ENCODE results near the gene ATOH7. TPM values are rescaled to one million over a fixed set of nuclear protein-coding genes. Genes with fewer than 3 reads are reported as not detected.

Gene ATOH7
- total RNA-seq, 2 donors from 2014 or later = not detected

GRCh38 chr10:68235581-68235980 is 3.7 kb upstream of the ATOH7 start:
- DNase-seq (ENCODE audit: low spot score) = no peak
- no peak for TF ChIP-seq POLR2A (IDR thresholded peaks at IDR 0.05)
- no peak for TF ChIP-seq POLR2AphosphoS5 (IDR thresholded peaks at IDR 0.05)
- no peak for TF ChIP-seq CTCF (IDR thresholded peaks at IDR 0.05)
- Histone ChIP-seq H3K27me3 (replicated peaks; ENCODE audit: insufficient read depth) (no peaks in the 10 kb centered on the region), H3K27ac (no peak overlapping the region), H3K4me1 (replicated peaks) (no peaks in the 10 kb centered on the region), H3K9me3 (no peaks in the 10 kb centered on the region), H3K4me3 (no peak overlapping the region), H3K36me3 (no peaks in the 10 kb centered on the region)
- intact Hi-C loops (cut with DNase I) = no loop called here

- Histone ChIP-seq H3K27me3 (replicated peaks; ENCODE audit: insufficient read depth) (no peaks in the 10 kb centered on the region), H3K4me1 (replicated peaks) (no peaks in the 10 kb centered on the region), H3K4me3 (no peak overlapping the region), H3K27ac (no peak overlapping the region), H3K9me3 (no peaks in the 10 kb centered on the region), H3K36me3 (no peaks in the 10 kb centered on the region)
- no peak for DNase-seq (ENCODE audit: low spot score)
- WGBS = 54% methylated on average over 2 of the region's 2 CpGs
- TF ChIP-seq POLR2A (IDR thresholded peaks at IDR 0.05) (no peak), CTCF (IDR thresholded peaks at IDR 0.05) (no peak)
- intact Hi-C loops (cut with DNase I) = no loop called here
These were observed 3.2 kb upstream of the ATOH7 start for GRCh38 chr10:68235111-68235510.

- H3K9me3 ChIP-seq = no peaks in the 10 kb centered on the region
- 87% methylated on average over 3 of the region's 3 CpGs for WGBS
- intact Hi-C loops (cut with DNase I) = no loop called here
- TF ChIP-seq POLR2AphosphoS5 (IDR thresholded peaks at IDR 0.05) (no peak), POLR2A (IDR thresholded peaks at IDR 0.05) (no peak), CTCF (IDR thresholded peaks at IDR 0.05) (no peak)
- no peaks in the 10 kb centered on the region for H3K27me3 ChIP-seq (replicated peaks; ENCODE audit: insufficient read depth)
- H3K27ac ChIP-seq = no peak overlapping the region
- H3K4me3 ChIP-seq = no peak overlapping the region
- no peak for DNase-seq (ENCODE audit: low spot score)
- no peaks in the 10 kb centered on the region for H3K36me3 ChIP-seq
- H3K4me1 ChIP-seq (replicated peaks) = no peaks in the 10 kb centered on the region
These were observed 1.1 kb upstream of the ATOH7 start for GRCh38 chr10:68233046-68233445.

GRCh38 chr10:68231106-68231816 is 652 bp downstream of the ATOH7 start:
- under 1% methylated on average over 78 of the region's 81 CpGs for WGBS

More at GRCh38 chr10:68231106-68231816, 652 bp downstream of the ATOH7 start:
- intact Hi-C loops (cut with DNase I) = no loop called here
- no peaks in the 10 kb centered on the region for H3K27me3 ChIP-seq (replicated peaks; ENCODE audit: insufficient read depth)
- no peaks in the 10 kb centered on the region for H3K9me3 ChIP-seq
- H3K36me3 ChIP-seq = no peaks in the 10 kb centered on the region
- DNase-seq (ENCODE audit: low spot score) = peak; percentile 19
- H3K27ac ChIP-seq = peak overlapping the region in 1 of 2 donors; percentile 25
- H3K4me1 ChIP-seq (replicated peaks) = no peaks in the 10 kb centered on the region
- peak overlapping the region; percentile 29 to 40 for H3K4me3 ChIP-seq
- TF ChIP-seq POLR2AphosphoS5 (IDR thresholded peaks at IDR 0.05) = no peak
- peak in 1 of 4 experiments; percentile 30 for TF ChIP-seq CTCF (IDR thresholded peaks at IDR 0.05)

Measured in prostate gland (tissue), 2 donors.